HepG2 (cell line): ENCODE measurements around the gene FHIP2A. TPM values are rescaled to one million over a fixed set of nuclear protein-coding genes. Genes with fewer than 3 reads are reported as not detected.

Source experiments
- ATAC-seq: fragments of 200-7000 bp; cut with Tn5 transposase; 3 replicates; pipeline ENCODE4 v1.9.1; 2020; ENCODE audit warnings: mild to moderate bottlenecking, moderate library complexity
- BruUV-seq: library from RNA; stranded (reverse); fragments of 400-500 nt; replicated peaks from 2 replicates; lab custom pipeline; 2021; lab: Mats Ljungman, UMichigan
- CTCF ChIA-PET: fragments of 300-600 bp; formaldehyde crosslinking; extraction: SDS; loops from one replicate; lab custom pipeline; 2021; ENCODE audit warnings: low total read pairs, inconsistent platforms, low intra/inter-chr PET ratio; lab: Yijun Ruan, JAX
- POLR2A ChIA-PET: fragments of 350-600 bp; sonication (Branson Sonifier 250); formaldehyde crosslinking; loops from one replicate; lab custom pipeline; 2020; ENCODE audit warnings: antibody characterized with exemption, inconsistent platforms; lab: Yijun Ruan, JAX
- DNase-seq: peaks from one replicate; pipeline ENCODE4 v3.0.0-alpha.2; 2015; ENCODE audit warnings: low spot score
- FAIRE-seq: peaks from 3 replicates; lab custom pipeline; 2011; peaks lifted over from hg19 to GRCh38; lab: Jason Lieb, UNC
- H2AFZ ChIP-seq: one replicate; pipeline ENCODE4 v1.6.1; 2011; ENCODE audit warnings: low read length, inconsistent platforms
- H3K27ac ChIP-seq: fragments of 300-600 bp; 3 replicates; pipeline ENCODE4 v1.8.0; 2011; ENCODE audit warnings: mixed run types, mild to moderate bottlenecking, mixed read lengths, low read length, inconsistent platforms; ENCODE audit not compliant: insufficient read depth; ENCODE audit errors: extremely low read length
- H3K27me3 ChIP-seq, 2 experiments: fragments of 200-600 bp in 1 of 2; 2 replicates in 1 of 2; 3 replicates in 1 of 2; pipeline versions ENCODE4 v1.6.0 to v1.8.0; 2011; ENCODE audit warnings: low read length in 2 of 2, mild to moderate bottlenecking in 2 of 2, moderate library complexity in 2 of 2, inconsistent platforms in 1 of 2; ENCODE audit not compliant: insufficient read depth in 2 of 2, control insufficient read depth in 1 of 2
- H3K36me3 ChIP-seq, 2 experiments: fragments of 200-600 bp in 1 of 2; replicated peaks in 1 of 2; 2 replicates in 1 of 2; 3 replicates in 1 of 2; pipeline versions ENCODE4 v1.5.1 to v1.8.0; 2011; ENCODE audit warnings: low read length in 2 of 2, inconsistent platforms in 1 of 2; ENCODE audit not compliant: insufficient read depth in 2 of 2, control insufficient read depth in 1 of 2
- H3K4me1 ChIP-seq: 2 replicates; pipeline ENCODE4 v1.5.1; 2012; ENCODE audit warnings: low read length, inconsistent platforms; ENCODE audit not compliant: insufficient read depth
- H3K4me2 ChIP-seq: 2 replicates; pipeline ENCODE4 v1.6.0; 2011; ENCODE audit warnings: low read depth, low read length, inconsistent platforms
- H3K4me3 ChIP-seq, 3 experiments: fragments of 200-600 bp in 1 of 3; sonication (generic), shearing (Covaris generic) in 1 of 3; replicated peaks in 1 of 3; 2 replicates each; pipeline ENCODE4 v1.5.1; 2011 to 2016; ENCODE audit warnings: low read length in 3 of 3, inconsistent platforms in 2 of 3, low read depth in 2 of 3, mild to moderate bottlenecking in 2 of 3, control low read depth in 1 of 3, mixed read lengths in 1 of 3; ENCODE audit not compliant: insufficient read depth in 1 of 3
- H3K79me2 ChIP-seq: one replicate; pipeline ENCODE4 v1.6.1; 2011; ENCODE audit warnings: low read length, inconsistent platforms; ENCODE audit not compliant: insufficient read depth
- H3K9ac ChIP-seq: 2 replicates; pipeline ENCODE4 v1.6.0; 2011; ENCODE audit warnings: mild to moderate bottlenecking, low read depth, low read length, inconsistent platforms; ENCODE audit not compliant: insufficient read depth
- H3K9me3 ChIP-seq: 2 replicates; pipeline ENCODE4 v1.5.1; 2012; ENCODE audit warnings: mild to moderate bottlenecking, low read length
- H4K20me1 ChIP-seq: 2 replicates; pipeline ENCODE4 v1.6.0; 2011; ENCODE audit warnings: inconsistent platforms, mild to moderate bottlenecking, low read length, moderate library complexity; ENCODE audit not compliant: insufficient read depth
- SNAPC4 ChIP-seq: sonication (generic); formaldehyde crosslinking; IDR thresholded peaks from 2 replicates; pipeline ENCODE4 v1.4.0; 2020; ENCODE audit warnings: mild to moderate bottlenecking, missing genetic modification reagents
- ZBTB2 ChIP-seq: sonication (generic); formaldehyde crosslinking; IDR thresholded peaks from 2 replicates; pipeline ENCODE4 v1.8.0; 2022; ENCODE audit warnings: low read depth, missing genetic modification reagents
- ZNF331 ChIP-seq: sonication (generic); formaldehyde crosslinking; IDR thresholded peaks from 2 replicates; pipeline ENCODE4 v1.4.0; 2020; ENCODE audit warnings: missing genetic modification reagents
- ZNF333 ChIP-seq: sonication (generic); formaldehyde crosslinking; IDR thresholded peaks from 2 replicates; pipeline ENCODE4 v1.4.0; 2020; ENCODE audit warnings: mild to moderate bottlenecking, missing genetic modification reagents, borderline replicate concordance
- WGBS: methylation state at CpG from one replicate; pipeline ENCODE4 v1.1.6; 2017; ENCODE audit warnings: low lambda C conversion rate; 5-methylcytosine and 5-hydroxymethylcytosine counted together
- in situ Hi-C: cut with HindIII; loops from 2 replicates; pipeline ENCODE4 v1.10.0; 2017; ENCODE audit warnings: low pct_unique_long_range_greater_than_20kb; ENCODE audit not compliant: extremely low pct_ligation_motif_present
- intact Hi-C: fragments of 100-400 bp; cut with micrococcal nuclease; formaldehyde crosslinking; loops from one replicate; pipeline ENCODE4 v1.10.0; 2022; ENCODE audit not compliant: unreplicated experiment
- polyA plus RNA-seq, 8 experiments: library from polyadenylated mRNA; depleted of rRNA in 3 of 8; stranded (reverse) in 7 of 8; unstranded in 1 of 8; fragments of >200 nt; fragmentation: Illumina TruSeq in 4 of 8; extraction: Trizol in 4 of 8; gene quantifications; 2 replicates each; pipeline versions ENCODE4 v1.2.1 to v1.2.3, GENCODE V29; 2011 to 2016; ENCODE audit warnings: low read depth in 4 of 8, missing spikeins in 1 of 8, mixed read lengths in 1 of 8; ENCODE audit not compliant: insufficient read depth in 1 of 8
- total RNA-seq, 5 experiments: library from RNA; depleted of rRNA; stranded (reverse); fragments of >200 nt; fragmentation: Illumina TruSeq; extraction: Trizol; gene quantifications; 2 replicates each; pipeline ENCODE4 v1.2.3, GENCODE V29; 2016; ENCODE audit warnings: low read depth in 1 of 5

FHIP2A gene
- total and polyA plus RNA-seq, 2 of the 13 experiments (the other 11 are each of a cell fraction or from before 2014, with no cell fraction given): 6.5 to 8.3 TPM

- no peak overlapping the region for H3K9ac ChIP-seq
- H3K36me3 ChIP-seq: peaks cover 6 to 55% of the 10 kb centered on the region in 2 experiments
- TF ChIP-seq ZNF333 (no peak), SNAPC4 (CRISPR knock-in tag) (no peak), ZBTB2 (CRISPR knock-in tag) (no peak), ZNF331 (no peak)
- DNase-seq (no peak), FAIRE-seq (no peak), ATAC-seq (no peak)
- WGBS: 95% methylated on average over 7 of the region's 7 CpGs
- no peak overlapping the region for H3K4me2 ChIP-seq
- CTCF ChIA-PET: no interaction called here
- no peak overlapping the region for H3K4me3 ChIP-seq
- intact Hi-C loops: no loop called here
- no peaks in the 10 kb centered on the region for H3K79me2 ChIP-seq
- POLR2A ChIA-PET: no interaction called here
- peaks cover 8% of the 10 kb centered on the region; the same call in 1 of the 2 replicates for H3K4me1 ChIP-seq
- no peaks in the 10 kb centered on the region for H3K9me3 ChIP-seq
- H4K20me1 ChIP-seq: no peaks in the 10 kb centered on the region
- H3K27ac ChIP-seq: no peak overlapping the region
- no peaks in the 10 kb centered on the region for H3K27me3 ChIP-seq
- BruUV-seq: no TSS peak
- no peak overlapping the region for H2AFZ ChIP-seq
- in situ Hi-C loops: no loop called here
Measured at GRCh38 chr10:114859222-114859621, 37.6 kb downstream of the FHIP2A start.
